K562 (cell line): ENCODE data around the gene ACTA2. TPM values are rescaled to one million over a fixed set of nuclear protein-coding genes. Genes with fewer than 3 reads are reported as not detected.

Experiments used
- ATAC-seq: fragments of 200-7000 bp; cut with Tn5 transposase; 3 replicates; pipeline ENCODE4 v1.9.1; 2020; ENCODE audit warnings: moderate library complexity
- BruUV-seq: library from RNA; stranded (reverse); fragments of 400-500 nt; replicated peaks from 2 replicates; lab custom pipeline; 2021; lab: Mats Ljungman, UMichigan
- CTCF ChIA-PET: fragments of 300-600 bp; formaldehyde crosslinking; extraction: SDS; loops from one replicate; lab custom pipeline; 2021; ENCODE audit warnings: low intra/inter-chr PET ratio; lab: Yijun Ruan, JAX
- POLR2A ChIA-PET: fragments of 300-600, 350-650 bp; sonication (Branson Sonifier 250); formaldehyde crosslinking; extraction: SDS; loops from one replicate; lab custom pipeline; 2021; ENCODE audit warnings: antibody characterized with exemption, inconsistent platforms; lab: Yijun Ruan, JAX
- DNase-seq, 4 experiments: peaks; one replicate each; pipeline versions ENCODE4 v3.0.0 to v3.0.0-alpha.2; 2011 to 2018; ENCODE audit warnings: low spot score in 3 of 4, mixed read lengths in 3 of 4; ENCODE audit errors: extremely low read depth in 1 of 4
- FAIRE-seq: peaks from 2 replicates; lab custom pipeline; 2011; peaks lifted over from hg19 to GRCh38; lab: Jason Lieb, UNC
- H2AFZ ChIP-seq: 2 replicates; pipeline ENCODE4 v1.6.0; 2011; ENCODE audit warnings: low read depth, low read length, control low read depth, inconsistent platforms
- H3K27ac ChIP-seq: fragments of 200-600 bp; 3 replicates; pipeline ENCODE4 v1.8.0; 2011; ENCODE audit warnings: low read depth, mild to moderate bottlenecking, control low read depth, inconsistent platforms, low read length, moderate library complexity, mixed read lengths; ENCODE audit errors: extremely low read depth
- H3K27me3 ChIP-seq, 2 experiments: fragments of 300-600 bp in 1 of 2; 2 replicates in 1 of 2; 3 replicates in 1 of 2; pipeline versions ENCODE4 v1.6.0 to v1.8.0; 2011; ENCODE audit warnings: inconsistent platforms in 2 of 2, low read length in 2 of 2, mild to moderate bottlenecking in 1 of 2, mixed read lengths in 1 of 2, moderate library complexity in 1 of 2; ENCODE audit not compliant: control insufficient read depth in 2 of 2, insufficient read depth in 2 of 2
- H3K36me3 ChIP-seq: fragments of 300-600 bp; 3 replicates; pipeline ENCODE4 v1.8.0; 2011; ENCODE audit warnings: mild to moderate bottlenecking, low read length, inconsistent platforms; ENCODE audit not compliant: control insufficient read depth, insufficient read depth
- H3K4me1 ChIP-seq, 2 experiments: fragments of 200-600 bp in 1 of 2; replicated peaks in 1 of 2; 2 replicates in 1 of 2; 3 replicates in 1 of 2; pipeline versions ENCODE4 v1.5.1 to v1.8.0; 2011; ENCODE audit warnings: inconsistent platforms in 2 of 2, low read length in 2 of 2, mild to moderate bottlenecking in 1 of 2, mixed read lengths in 1 of 2, moderate library complexity in 1 of 2; ENCODE audit not compliant: control insufficient read depth in 2 of 2, insufficient read depth in 2 of 2
- H3K4me2 ChIP-seq: 2 replicates; pipeline ENCODE4 v1.6.1; 2011; ENCODE audit warnings: low read length, control low read depth, inconsistent platforms, mixed read lengths; ENCODE audit not compliant: insufficient read depth
- H3K4me3 ChIP-seq: fragments of 200-600 bp; sonication (generic), shearing (Covaris generic); 2 replicates; pipeline ENCODE4 v1.5.1; 2016; ENCODE audit warnings: control low read depth, inconsistent platforms
- H3K79me2 ChIP-seq: fragments of 200-600 bp; 3 replicates; pipeline ENCODE4 v1.8.0; 2011; ENCODE audit warnings: low read length, inconsistent platforms; ENCODE audit not compliant: control insufficient read depth, insufficient read depth
- H3K9ac ChIP-seq, 2 experiments: 2 replicates each; pipeline versions ENCODE4 v1.6.0 to v1.6.1; 2011; ENCODE audit warnings: low read depth in 2 of 2, low read length in 2 of 2, control low read depth in 1 of 2, inconsistent platforms in 1 of 2, mild to moderate bottlenecking in 1 of 2, mixed read lengths in 1 of 2; ENCODE audit not compliant: insufficient read depth in 1 of 2
- H3K9me1 ChIP-seq: one replicate; pipeline ENCODE4 v1.6.0; 2011; ENCODE audit warnings: inconsistent platforms, mild to moderate bottlenecking, low read length, moderate library complexity; ENCODE audit not compliant: control insufficient read depth, insufficient read depth
- H3K9me3 ChIP-seq: replicated peaks from 2 replicates; pipeline ENCODE4 v1.5.1; 2011; ENCODE audit warnings: low read depth, low read length, inconsistent platforms; ENCODE audit not compliant: control insufficient read depth, insufficient read depth
- H4K20me1 ChIP-seq: replicated peaks from 2 replicates; pipeline ENCODE4 v1.6.1; 2011; ENCODE audit warnings: low read length, inconsistent platforms, mixed read lengths; ENCODE audit not compliant: control insufficient read depth, insufficient read depth
- FIP1L1 ChIP-seq: fragments of 200-400 bp; formaldehyde crosslinking; IDR thresholded peaks from 2 replicates; pipeline ENCODE4 v1.6.1; 2018; ENCODE audit warnings: mild to moderate bottlenecking, low read depth, low read length; ENCODE audit not compliant: poor library complexity, severe bottlenecking
- FOXA1 ChIP-seq: fragments of 450-650 bp; IDR thresholded peaks from 2 replicates; pipeline ENCODE4 v1.6.1; 2016; ENCODE audit warnings: mild to moderate bottlenecking, borderline replicate concordance
- POLR3A ChIP-seq: IDR thresholded peaks from 2 replicates; pipeline ENCODE4 v1.6.1; 2011; ENCODE audit warnings: borderline replicate concordance, mild to moderate bottlenecking, moderate library complexity; ENCODE audit not compliant: insufficient read length, insufficient read depth; ENCODE audit errors: extremely low read depth
- WGBS: fragments of 100-300 bp; shearing (Covaris generic); methylation state at CpG from one replicate; pipeline ENCODE4 v1.1.6; 2016; ENCODE audit warnings: low coverage, mixed read lengths; ENCODE audit not compliant: insufficient coverage; ENCODE audit errors: missing lambda C conversion rate; 5-methylcytosine and 5-hydroxymethylcytosine counted together
- in situ Hi-C: fragments of 300-500 bp; cut with MboI; formaldehyde crosslinking; loops from 4 replicates; pipeline ENCODE4 v1.15.0; 2018; ENCODE audit warnings: inconsistent platforms, mixed read lengths
- intact Hi-C: fragments of 100-400 bp; cut with micrococcal nuclease; formaldehyde crosslinking; loops from 2 replicates; pipeline ENCODE4 v1.14.2; 2022
- polyA plus RNA-seq, 8 experiments: library from polyadenylated mRNA; depleted of rRNA in 4 of 8; stranded (reverse) in 5 of 8; unstranded in 3 of 8; fragments of >200 nt; fragmentation: Nextera tagmentation in 2 of 8; fragmentation: Illumina TruSeq in 1 of 8; extraction: Ambion mirVana in 2 of 8; extraction: Trizol in 1 of 8; gene quantifications; 2 replicates each; pipeline versions ENCODE4 v1.2.1 to v1.2.3, GENCODE V29; 2011 to 2014; ENCODE audit warnings: inconsistent platforms in 1 of 8, missing spikeins in 1 of 8
- total RNA-seq, 7 experiments: library from RNA; depleted of rRNA in 6 of 7; stranded (reverse); fragments of >200 nt in 6 of 7; fragmentation: Illumina TruSeq in 2 of 7; extraction: Trizol in 2 of 7; gene quantifications; 2 replicates each; pipeline versions ENCODE4 v1.2.1 to v1.2.3, GENCODE V29; 2011 to 2021; ENCODE audit warnings: low replicate concordance in 1 of 7
- TF ChIP-seq, protein P1 (sequence below): fragments of 450-650 bp; formaldehyde crosslinking; IDR thresholded peaks from 2 replicates; pipeline ENCODE4 v1.4.0; 2020; ENCODE audit warnings: mild to moderate bottlenecking, mixed read lengths
- TF ChIP-seq, protein P2 (sequence below): sonication (generic); formaldehyde crosslinking; IDR thresholded peaks from 2 replicates; pipeline ENCODE4 v1.8.1; 2023; ENCODE audit warnings: mild to moderate bottlenecking, missing genetic modification reagents
- TF ChIP-seq, protein P3 (sequence below), 2 experiments: fragments of 450-650 bp in 1 of 2; sonication (generic) in 1 of 2; formaldehyde crosslinking in 1 of 2; IDR thresholded peaks; 2 replicates each; pipeline versions ENCODE4 v1.7.1 to v1.9.0; 2016 to 2022; ENCODE audit warnings: inconsistent platforms in 1 of 2, mild to moderate bottlenecking in 1 of 2, missing genetic modification reagents in 1 of 2

The ACTA2 gene
- total and polyA plus RNA-seq, 9 of the 15 experiments (the other 6 are each of a cell fraction or from before 2014, with no cell fraction given), result 0.15 to 1.0 (median 0.38) TPM; not detected in 3

DNA sequence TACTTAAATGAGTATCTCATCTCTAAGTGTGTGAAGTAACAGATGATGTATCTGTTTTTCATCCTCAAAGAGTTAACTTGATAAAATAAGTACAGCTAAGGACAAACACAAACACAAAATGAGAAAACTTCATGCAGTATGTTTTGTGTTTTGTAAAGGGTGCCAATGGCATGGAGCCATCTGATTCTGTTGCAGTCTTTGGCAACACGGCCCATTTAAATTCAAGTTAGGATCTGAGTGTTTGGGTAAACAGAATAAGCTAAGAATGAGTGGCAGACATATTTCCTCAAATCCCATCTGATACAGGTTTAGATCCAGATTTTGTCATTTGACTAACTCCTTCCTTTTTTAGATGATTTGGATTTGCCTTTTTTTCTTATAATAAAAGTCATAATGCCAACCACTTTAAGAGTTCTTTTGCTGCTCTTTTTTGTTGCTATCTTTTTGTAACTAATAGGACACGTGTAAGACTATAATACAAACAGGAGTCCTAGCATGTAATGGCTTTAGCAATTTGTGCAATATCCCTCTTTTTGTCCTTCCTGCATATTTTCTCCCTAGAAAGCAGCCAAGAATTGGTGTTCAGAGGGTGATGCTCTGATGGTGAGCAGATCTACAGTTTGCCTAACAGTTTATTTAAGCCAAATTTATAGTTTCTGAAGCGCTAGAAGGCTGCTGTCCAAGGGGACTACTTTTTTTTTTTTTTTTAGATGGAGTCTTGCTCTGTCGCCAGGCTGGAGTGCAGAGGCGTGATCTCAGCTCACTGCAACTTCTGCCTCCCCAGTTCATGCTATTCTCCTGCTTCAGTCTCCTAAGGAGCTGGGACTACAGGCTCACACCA, 18.9 kb upstream of the ACTA2 start:
- BruUV-seq, result no TSS peak
- no peak for TF ChIP-seq FIP1L1
- TF ChIP-seq POLR3A, result no peak
- TF ChIP-seq, protein P1, sequence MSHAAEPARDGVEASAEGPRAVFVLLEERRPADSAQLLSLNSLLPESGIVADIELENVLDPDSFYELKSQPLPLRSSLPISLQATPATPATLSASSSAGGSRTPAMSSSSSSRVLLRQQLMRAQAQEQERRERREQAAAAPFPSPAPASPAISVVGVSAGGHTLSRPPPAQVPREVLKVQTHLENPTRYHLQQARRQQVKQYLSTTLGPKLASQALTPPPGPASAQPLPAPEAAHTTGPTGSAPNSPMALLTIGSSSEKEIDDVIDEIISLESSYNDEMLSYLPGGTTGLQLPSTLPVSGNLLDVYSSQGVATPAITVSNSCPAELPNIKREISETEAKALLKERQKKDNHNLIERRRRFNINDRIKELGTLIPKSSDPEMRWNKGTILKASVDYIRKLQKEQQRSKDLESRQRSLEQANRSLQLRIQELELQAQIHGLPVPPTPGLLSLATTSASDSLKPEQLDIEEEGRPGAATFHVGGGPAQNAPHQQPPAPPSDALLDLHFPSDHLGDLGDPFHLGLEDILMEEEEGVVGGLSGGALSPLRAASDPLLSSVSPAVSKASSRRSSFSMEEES (CRISPR knock-in tag), result no peak
- TF ChIP-seq, protein P2, sequence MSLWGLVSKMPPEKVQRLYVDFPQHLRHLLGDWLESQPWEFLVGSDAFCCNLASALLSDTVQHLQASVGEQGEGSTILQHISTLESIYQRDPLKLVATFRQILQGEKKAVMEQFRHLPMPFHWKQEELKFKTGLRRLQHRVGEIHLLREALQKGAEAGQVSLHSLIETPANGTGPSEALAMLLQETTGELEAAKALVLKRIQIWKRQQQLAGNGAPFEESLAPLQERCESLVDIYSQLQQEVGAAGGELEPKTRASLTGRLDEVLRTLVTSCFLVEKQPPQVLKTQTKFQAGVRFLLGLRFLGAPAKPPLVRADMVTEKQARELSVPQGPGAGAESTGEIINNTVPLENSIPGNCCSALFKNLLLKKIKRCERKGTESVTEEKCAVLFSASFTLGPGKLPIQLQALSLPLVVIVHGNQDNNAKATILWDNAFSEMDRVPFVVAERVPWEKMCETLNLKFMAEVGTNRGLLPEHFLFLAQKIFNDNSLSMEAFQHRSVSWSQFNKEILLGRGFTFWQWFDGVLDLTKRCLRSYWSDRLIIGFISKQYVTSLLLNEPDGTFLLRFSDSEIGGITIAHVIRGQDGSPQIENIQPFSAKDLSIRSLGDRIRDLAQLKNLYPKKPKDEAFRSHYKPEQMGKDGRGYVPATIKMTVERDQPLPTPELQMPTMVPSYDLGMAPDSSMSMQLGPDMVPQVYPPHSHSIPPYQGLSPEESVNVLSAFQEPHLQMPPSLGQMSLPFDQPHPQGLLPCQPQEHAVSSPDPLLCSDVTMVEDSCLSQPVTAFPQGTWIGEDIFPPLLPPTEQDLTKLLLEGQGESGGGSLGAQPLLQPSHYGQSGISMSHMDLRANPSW (CRISPR knock-in tag), result no peak
- TF ChIP-seq, protein P3, sequence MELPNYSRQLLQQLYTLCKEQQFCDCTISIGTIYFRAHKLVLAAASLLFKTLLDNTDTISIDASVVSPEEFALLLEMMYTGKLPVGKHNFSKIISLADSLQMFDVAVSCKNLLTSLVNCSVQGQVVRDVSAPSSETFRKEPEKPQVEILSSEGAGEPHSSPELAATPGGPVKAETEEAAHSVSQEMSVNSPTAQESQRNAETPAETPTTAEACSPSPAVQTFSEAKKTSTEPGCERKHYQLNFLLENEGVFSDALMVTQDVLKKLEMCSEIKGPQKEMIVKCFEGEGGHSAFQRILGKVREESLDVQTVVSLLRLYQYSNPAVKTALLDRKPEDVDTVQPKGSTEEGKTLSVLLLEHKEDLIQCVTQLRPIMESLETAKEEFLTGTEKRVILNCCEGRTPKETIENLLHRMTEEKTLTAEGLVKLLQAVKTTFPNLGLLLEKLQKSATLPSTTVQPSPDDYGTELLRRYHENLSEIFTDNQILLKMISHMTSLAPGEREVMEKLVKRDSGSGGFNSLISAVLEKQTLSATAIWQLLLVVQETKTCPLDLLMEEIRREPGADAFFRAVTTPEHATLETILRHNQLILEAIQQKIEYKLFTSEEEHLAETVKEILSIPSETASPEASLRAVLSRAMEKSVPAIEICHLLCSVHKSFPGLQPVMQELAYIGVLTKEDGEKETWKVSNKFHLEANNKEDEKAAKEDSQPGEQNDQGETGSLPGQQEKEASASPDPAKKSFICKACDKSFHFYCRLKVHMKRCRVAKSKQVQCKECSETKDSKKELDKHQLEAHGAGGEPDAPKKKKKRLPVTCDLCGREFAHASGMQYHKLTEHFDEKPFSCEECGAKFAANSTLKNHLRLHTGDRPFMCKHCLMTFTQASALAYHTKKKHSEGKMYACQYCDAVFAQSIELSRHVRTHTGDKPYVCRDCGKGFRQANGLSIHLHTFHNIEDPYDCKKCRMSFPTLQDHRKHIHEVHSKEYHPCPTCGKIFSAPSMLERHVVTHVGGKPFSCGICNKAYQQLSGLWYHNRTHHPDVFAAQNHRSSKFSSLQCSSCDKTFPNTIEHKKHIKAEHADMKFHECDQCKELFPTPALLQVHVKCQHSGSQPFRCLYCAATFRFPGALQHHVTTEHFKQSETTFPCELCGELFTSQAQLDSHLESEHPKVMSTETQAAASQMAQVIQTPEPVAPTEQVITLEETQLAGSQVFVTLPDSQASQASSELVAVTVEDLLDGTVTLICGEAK (IDR thresholded peaks at IDR 0.05), result no peak
- TF ChIP-seq, protein P3 (CRISPR knock-in tag; IDR thresholded peaks at IDR 0.05), result no peak
- no peak for TF ChIP-seq FOXA1

More for the DNA sequence above, 18.9 kb upstream of the ACTA2 start:
- Histone ChIP-seq H3K27ac (no peak overlapping the region), H3K36me3 (no peaks in the 10 kb centered on the region), H3K9me3 (no peaks in the 10 kb centered on the region), H3K79me2 (no peaks in the 10 kb centered on the region), H3K4me3 (no peak overlapping the region), H3K27me3 (no peaks in the 10 kb centered on the region), H3K9ac (no peak overlapping the region), H3K4me2 (no peak overlapping the region), H2AFZ (no peak overlapping the region), H4K20me1 (no peaks in the 10 kb centered on the region), H3K4me1 (no peaks in the 10 kb centered on the region; a peak in 1 of 5 replicates), H3K9me1 (no peaks in the 10 kb centered on the region)
- in situ Hi-C loops, result no loop called here
- DNase-seq (no peak), FAIRE-seq (no peak), ATAC-seq (no peak)
- POLR2A ChIA-PET, result no interaction called here
- CTCF ChIA-PET, result no interaction called here
- WGBS, result 6% methylated on average over 3 of the region's 5 CpGs
- intact Hi-C loops, result no loop called here
